ENCODE data around the gene OCRL.

Gene OCRL

DNA sequence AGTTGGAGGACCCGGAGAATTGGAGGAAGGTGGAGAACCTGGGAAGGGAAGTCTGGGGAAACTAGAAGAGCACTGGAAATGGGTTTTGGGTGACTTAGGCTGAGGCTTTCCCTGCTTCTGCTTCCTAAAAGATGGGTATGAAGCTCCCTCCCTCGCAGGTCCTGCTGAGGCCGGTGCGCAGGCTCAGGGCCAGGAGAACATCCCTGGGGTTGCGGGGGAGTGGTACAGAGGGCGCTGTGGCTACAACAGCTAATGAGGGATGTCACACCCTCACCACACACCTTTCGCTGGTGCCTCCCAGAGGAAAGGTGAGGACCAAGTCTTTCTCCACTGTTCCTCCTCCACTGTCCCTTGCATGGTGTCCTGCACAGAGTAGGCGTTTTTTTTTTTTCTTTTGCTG, 98.9 kb downstream of the OCRL start:
- no peak for DNase-seq

DNA sequence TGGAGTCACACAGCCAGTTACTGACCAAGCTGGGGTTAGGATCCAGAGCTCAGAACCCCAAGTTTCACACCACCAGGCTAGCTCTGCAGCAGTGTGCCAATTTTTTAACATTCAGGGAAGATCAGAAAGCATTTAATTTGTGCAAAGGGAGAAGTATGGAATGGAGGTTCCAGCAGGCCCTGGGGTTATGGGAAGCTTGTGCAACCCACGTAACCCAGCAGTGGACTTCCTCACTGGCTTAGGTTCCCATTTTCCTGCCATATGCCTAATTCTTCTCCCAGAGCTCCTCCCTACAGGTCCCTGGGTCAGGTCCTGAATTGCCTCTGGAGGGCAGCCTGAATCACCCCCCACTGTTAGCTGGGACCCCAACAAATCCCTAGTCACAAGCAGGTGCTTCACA, 100.7 kb downstream of the OCRL start:
- DNase-seq, result no peak

DNA sequence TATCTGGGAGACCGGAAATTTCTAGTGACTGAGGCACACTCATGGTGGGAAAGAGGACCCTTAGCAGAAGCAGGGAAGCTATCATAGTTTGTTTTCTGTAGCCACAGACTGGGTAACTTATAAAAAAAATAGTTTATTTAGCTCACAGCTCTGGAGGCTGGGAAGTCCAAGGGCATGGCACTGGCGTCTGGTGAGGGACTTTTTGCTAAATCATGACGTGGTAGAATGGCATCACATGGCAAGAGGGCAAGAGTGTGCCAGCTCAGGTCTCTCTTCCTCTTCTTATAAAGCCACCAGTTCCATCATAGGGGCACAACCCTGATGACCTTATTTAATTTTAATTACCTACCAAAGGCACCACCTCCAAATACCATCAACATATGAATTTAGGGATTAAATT, 101.4 kb downstream of the OCRL start:
- no peak for DNase-seq

DNA sequence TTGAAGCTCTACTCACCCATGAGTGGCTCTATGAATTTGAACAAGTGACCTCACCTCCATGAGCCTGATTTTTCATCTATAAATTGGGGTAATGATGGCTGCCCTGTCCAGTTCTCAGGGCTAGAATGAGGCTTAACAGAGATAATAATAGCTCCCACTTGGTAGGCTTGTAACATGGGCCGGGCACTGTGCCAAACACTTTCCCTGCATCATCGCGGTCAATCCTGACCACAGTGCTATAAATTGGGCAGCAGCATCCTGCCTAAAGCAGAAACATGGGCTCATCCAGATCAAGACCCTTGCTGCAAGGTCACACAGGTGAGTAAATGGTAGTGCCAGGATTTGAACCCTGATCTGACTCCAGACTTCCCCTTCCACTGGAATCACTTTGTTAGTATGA, 101.9 kb downstream of the OCRL start:
- DNase-seq, result no peak
